Stimulated activated naive B cell treated with anti-CD40 and anti-IgM and Interleukin-4, amounts not matched to agents 10 μg/mL and 1 μg/mL and 100 μg/mL, for 72 hours (primary cell): ENCODE results near the gene PLEKHG3.

Experiments used
- ATAC-seq, 2 donors: fragments of 150-1000 bp; cut with Tn5 transposase; replicated peaks; 2 replicates each; pipeline ENCODE4 v1.10.0; 2021; ENCODE audit warnings: moderate library complexity in 1 of 2
- DNase-seq: peaks from one replicate; pipeline ENCODE4 v3.0.0; 2021
- H3K27ac Mint-ChIP-seq: one replicate; pipeline ENCODE4 v1.8.0; 2022; ENCODE audit warnings: mild to moderate bottlenecking, mixed read lengths
- H3K27me3 Mint-ChIP-seq, 2 donors: one replicate each; pipeline ENCODE4 v1.8.0; 2022; ENCODE audit warnings: mixed read lengths in 2 of 2
- H3K36me3 Mint-ChIP-seq, 2 donors: one replicate each; pipeline ENCODE4 v1.8.0; 2022; ENCODE audit warnings: mixed read lengths in 2 of 2, mild to moderate bottlenecking in 1 of 2
- H3K4me1 Mint-ChIP-seq, 2 donors: one replicate each; pipeline ENCODE4 v1.8.0; 2022; ENCODE audit warnings: mixed read lengths in 2 of 2, mild to moderate bottlenecking in 1 of 2
- H3K4me3 Mint-ChIP-seq, 2 donors: one replicate each; pipeline ENCODE4 v1.8.0; 2022; ENCODE audit warnings: mild to moderate bottlenecking in 2 of 2, mixed read lengths in 2 of 2, moderate library complexity in 1 of 2
- H3K9me3 Mint-ChIP-seq, 2 donors: one replicate each; pipeline ENCODE4 v1.8.0; 2022; ENCODE audit warnings: mixed read lengths in 2 of 2, mild to moderate bottlenecking in 1 of 2

The PLEKHG3 gene

DNA sequence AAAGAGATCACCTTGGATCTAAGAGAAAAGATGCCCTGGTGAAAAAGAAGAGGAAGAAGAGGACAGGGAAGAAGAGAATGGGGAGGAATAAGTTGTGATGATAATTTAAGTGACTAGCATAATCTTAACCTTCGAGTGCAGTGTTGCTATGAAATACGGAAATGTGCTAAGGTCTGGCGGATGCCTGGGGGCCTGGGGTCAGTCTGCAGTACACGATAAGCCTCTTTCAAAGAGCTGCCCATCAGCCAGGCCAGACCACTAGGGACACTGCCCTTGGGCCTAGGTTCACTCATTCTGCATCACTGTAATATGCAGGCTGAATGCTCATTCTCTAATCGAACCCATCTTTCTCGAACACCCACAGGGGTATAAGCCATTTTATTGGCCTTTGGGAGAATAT lies 83.4 kb downstream of the PLEKHG3 start:
- Mint-ChIP-seq H3K9me3 (no peaks in the 10 kb centered on the region), H3K36me3 (no peaks in the 10 kb centered on the region), H3K4me1 (no peaks in the 10 kb centered on the region), H3K4me3 (no peak overlapping the region), H3K27ac (no peak overlapping the region), H3K27me3 (peaks cover 0 to 10% of the 10 kb centered on the region in 2 donors)
- DNase-seq (no peak), ATAC-seq (no peak)

DNA sequence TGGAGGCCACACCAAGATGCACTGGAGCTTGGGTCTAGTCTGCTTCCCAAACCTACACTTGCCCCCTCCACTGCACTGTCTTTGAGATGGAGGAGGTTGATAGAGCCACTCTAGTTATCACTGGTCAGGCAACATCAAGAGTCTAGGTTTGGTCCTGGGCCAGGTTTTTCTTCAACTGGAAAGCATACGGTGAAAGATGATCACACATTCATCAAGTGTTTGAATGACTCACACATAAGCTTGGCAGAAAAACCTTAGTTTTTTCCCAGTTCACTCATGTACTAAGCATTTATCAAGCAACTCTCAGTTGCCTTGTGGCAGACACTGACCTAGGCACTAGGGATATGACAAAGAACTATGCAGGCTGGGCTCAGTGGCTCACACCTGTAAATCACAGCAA lies 84.5 kb downstream of the PLEKHG3 start:
- H3K36me3 Mint-ChIP-seq, result no peaks in the 10 kb centered on the region
- no peak for DNase-seq
- peaks cover 0 to 10% of the 10 kb centered on the region in 2 donors for H3K27me3 Mint-ChIP-seq
- H3K27ac Mint-ChIP-seq, result no peak overlapping the region
- no peaks in the 10 kb centered on the region for H3K4me1 Mint-ChIP-seq
- no peak for ATAC-seq
- no peaks in the 10 kb centered on the region for H3K9me3 Mint-ChIP-seq
- H3K4me3 Mint-ChIP-seq, result no peak overlapping the region

DNA sequence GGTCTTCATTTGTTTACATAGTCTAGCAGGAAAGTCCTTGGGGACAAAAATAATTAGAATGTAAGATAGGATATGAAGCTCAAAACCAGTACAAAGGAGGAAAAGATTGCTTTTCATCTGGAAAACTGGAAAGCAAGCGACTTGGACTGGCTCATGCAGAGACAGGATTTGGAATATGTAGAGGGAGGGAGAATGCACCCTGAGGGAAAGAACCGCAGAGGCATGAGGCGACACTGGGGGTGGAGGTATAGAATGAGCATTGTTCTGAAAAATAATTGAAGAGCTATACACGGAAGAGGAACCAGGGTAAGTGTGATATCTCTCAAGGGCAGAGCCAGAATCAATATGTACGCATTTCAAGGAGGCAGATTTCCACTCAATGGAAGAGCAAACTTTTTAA lies 85.5 kb downstream of the PLEKHG3 start:
- Mint-ChIP-seq H3K4me1 (no peaks in the 10 kb centered on the region), H3K27ac (no peak overlapping the region), H3K36me3 (no peaks in the 10 kb centered on the region), H3K9me3 (no peaks in the 10 kb centered on the region), H3K27me3 (peaks cover 0 to 10% of the 10 kb centered on the region in 2 donors), H3K4me3 (no peak overlapping the region)
- DNase-seq (no peak), ATAC-seq (no peak)

DNA sequence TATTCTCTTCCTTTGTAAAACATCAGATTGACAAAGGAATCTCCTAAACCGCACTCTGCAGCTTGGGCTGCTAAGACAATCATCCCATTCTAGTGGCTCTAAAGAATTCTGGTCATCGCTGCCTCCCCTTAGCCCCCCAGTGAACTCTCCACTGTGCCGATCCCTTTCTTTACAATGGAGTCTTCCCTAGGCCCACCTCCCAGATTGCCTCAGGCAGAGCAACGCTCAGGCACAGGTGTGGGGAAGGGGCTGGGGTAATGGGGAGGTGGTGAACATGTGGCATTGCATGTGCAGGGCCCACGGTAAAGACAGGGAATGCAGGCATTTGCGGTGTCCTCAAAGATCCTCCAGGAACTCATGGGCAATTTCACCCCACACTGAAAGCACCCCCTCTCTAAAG lies 86.3 kb downstream of the PLEKHG3 start:
- Mint-ChIP-seq H3K4me1 (no peaks in the 10 kb centered on the region), H3K27ac (no peak overlapping the region), H3K4me3 (no peak overlapping the region), H3K27me3 (peaks cover 2 to 10% of the 10 kb centered on the region in 2 donors), H3K9me3 (no peaks in the 10 kb centered on the region), H3K36me3 (no peaks in the 10 kb centered on the region)
- ATAC-seq, result no peak
- no peak for DNase-seq

DNA sequence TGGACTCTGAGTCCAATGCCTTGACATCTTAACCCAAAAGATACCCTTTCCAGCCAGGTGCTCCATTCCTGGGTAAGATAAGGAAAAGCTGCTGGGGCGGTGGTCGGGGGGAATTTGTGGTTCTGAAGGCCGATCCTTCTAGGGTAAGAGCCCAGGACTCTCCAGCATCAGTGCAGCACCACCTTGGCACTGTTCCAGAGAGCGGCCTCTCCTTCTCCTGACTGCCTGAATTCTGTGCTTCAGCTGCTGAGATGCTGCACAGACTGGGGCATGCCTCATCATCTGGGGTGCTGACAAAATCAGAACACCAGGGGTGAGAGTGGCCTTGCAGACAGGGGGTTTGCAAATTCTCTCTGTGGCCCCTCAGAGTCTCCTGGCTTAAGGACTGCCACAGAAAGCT lies 88.0 kb downstream of the PLEKHG3 start:
- Mint-ChIP-seq H3K4me3 (no peak overlapping the region), H3K27ac (no peak overlapping the region), H3K36me3 (no peaks in the 10 kb centered on the region), H3K9me3 (no peaks in the 10 kb centered on the region), H3K4me1 (no peaks in the 10 kb centered on the region), H3K27me3 (peaks cover 2 to 4% of the 10 kb centered on the region in 2 donors)
- no peak for ATAC-seq
- DNase-seq, result no peak

DNA sequence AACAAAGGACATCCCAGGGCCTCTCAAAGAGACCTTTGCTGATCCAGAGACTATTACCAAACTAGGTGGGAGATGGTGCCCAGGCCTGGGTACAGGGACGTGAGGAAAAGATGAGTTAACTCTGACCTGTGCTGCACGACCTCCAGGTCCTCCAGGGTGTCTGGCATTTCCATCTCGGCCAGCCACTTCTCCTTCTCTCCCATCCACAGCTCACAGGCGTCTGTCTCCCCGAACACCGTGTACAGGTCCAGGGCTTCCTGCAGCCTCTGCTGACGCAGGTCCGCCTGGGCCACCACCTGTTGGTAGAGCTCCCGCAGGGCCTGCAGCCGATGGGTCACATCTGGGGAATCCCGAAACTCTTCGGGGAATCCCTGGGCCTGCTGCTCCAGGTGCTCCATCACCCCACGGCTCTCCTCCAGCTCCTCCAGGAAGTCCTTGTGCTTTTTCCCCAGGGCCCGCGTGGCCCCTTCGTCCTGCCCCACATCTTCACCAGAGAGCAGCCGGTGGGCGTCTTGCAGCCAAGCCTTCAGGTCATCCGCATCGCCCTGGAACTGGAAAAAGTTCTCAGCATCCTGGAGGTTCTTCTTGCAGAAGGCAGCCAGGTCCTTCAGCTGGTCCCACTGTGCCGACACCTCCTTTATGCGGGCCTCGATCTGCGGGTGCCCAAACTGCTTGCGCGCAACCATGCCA lies 88.8 kb downstream of the PLEKHG3 start:
- ATAC-seq (no peak), DNase-seq (no peak)
- Mint-ChIP-seq H3K4me1 (no peaks in the 10 kb centered on the region), H3K9me3 (no peaks in the 10 kb centered on the region), H3K4me3 (no peak overlapping the region), H3K27ac (no peak overlapping the region), H3K36me3 (no peaks in the 10 kb centered on the region), H3K27me3 (peaks cover 0 to 4% of the 10 kb centered on the region in 2 donors)

DNA sequence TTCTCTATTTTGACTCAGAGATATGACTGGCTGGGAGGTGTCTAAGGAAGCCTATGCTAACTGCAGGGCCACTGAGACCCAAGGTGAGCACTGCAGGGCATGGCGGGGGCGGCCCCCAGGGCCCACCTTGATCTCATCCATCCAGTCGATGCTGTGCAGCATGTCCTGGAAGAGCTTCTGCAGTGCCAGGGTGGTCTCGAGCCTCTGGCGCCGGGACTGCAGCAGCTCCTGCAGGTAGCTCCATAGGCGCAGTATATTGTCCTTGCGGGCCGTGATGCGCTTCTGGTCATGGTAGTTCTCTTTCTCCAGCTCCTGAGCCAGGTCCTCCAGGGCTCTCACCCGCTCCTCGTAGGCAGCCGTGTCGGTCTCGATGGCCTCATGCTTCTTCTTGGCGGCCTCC lies 91.0 kb downstream of the PLEKHG3 start:
- H3K4me1 Mint-ChIP-seq, result no peaks in the 10 kb centered on the region
- no peak overlapping the region for H3K27ac Mint-ChIP-seq
- H3K9me3 Mint-ChIP-seq, result no peaks in the 10 kb centered on the region

DNA sequence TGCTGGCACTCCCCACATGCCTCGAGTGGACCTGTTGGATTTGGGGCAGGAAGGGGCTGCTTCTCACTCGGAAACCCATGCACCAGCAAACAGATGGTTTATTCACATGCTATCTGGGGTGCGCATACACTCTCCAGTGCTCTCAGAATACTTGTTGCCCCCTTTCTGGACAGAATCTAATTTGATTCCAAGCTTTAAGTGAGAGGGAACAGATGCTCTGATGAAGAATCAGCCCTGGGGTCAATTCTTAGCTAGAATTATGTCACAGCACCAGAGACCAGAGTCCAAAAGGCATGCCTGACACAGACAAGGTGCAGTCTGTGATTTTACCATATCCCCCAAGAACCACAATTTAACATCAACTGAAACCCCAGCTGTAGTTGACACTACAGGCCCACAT lies 91.7 kb downstream of the PLEKHG3 start:
- Mint-ChIP-seq H3K9me3 (no peaks in the 10 kb centered on the region), H3K36me3 (no peaks in the 10 kb centered on the region), H3K27ac (no peak overlapping the region), H3K4me3 (no peak overlapping the region), H3K27me3 (peaks cover 0 to 4% of the 10 kb centered on the region in 2 donors), H3K4me1 (no peaks in the 10 kb centered on the region)
- DNase-seq, result no peak
- no peak for ATAC-seq

More for the DNA sequence above, 91.0 kb downstream of the PLEKHG3 start:
- H3K36me3 Mint-ChIP-seq, result no peaks in the 10 kb centered on the region
- H3K4me3 Mint-ChIP-seq, result no peak overlapping the region
- DNase-seq, result no peak
- peaks cover 0 to 4% of the 10 kb centered on the region in 2 donors for H3K27me3 Mint-ChIP-seq
- ATAC-seq, result no peak

DNA sequence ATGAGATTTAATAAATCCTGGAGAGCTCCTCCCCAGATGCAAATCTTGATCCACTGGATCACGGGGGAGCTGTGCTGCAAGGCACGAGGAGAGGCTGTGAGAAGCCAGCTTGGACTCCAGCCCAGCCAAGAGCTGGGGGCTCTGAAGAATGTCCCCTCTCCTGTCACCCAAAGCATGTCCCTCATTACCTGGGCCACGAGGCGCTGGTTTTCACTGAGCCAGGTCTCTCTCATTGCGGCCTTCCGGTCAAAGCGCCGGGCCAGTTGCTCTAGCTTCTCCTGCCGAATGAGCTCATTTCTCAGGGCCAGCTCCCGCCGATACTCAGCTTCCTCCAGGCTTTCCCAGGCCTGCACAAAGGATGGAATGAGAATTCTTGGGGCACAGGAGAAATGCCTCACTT lies 92.1 kb downstream of the PLEKHG3 start:
- H3K36me3 Mint-ChIP-seq, result no peaks in the 10 kb centered on the region
- DNase-seq, result no peak
- no peaks in the 10 kb centered on the region for H3K9me3 Mint-ChIP-seq
- ATAC-seq, result no peak
- no peak overlapping the region for H3K4me3 Mint-ChIP-seq
- no peaks in the 10 kb centered on the region for H3K4me1 Mint-ChIP-seq
- H3K27me3 Mint-ChIP-seq, result peaks cover 4% of the 10 kb centered on the region in 2 donors
- H3K27ac Mint-ChIP-seq, result no peak overlapping the region

DNA sequence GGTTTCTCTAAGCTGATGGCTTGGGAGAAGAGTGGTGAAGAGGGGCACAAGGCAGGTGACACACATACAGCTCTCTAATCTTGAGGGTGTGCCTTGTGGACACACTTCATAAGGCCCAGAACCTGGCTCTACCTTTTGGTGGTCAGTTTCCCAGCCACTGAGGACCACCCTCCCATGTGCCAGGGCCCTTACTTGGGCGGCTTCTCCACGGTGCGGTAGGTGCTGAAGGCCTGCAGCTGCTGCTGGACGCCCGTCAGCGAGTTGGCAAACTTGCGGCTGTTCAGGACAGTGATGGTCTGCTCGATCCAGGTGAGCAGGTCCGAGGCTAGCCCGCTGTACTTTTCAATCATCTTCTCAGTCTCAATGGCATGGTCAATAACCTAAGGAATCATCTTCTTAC lies 95.3 kb downstream of the PLEKHG3 start:
- peaks cover 6 to 7% of the 10 kb centered on the region in 2 donors for H3K27me3 Mint-ChIP-seq
- H3K27ac Mint-ChIP-seq, result no peak overlapping the region
- H3K4me3 Mint-ChIP-seq, result no peak overlapping the region
- no peaks in the 10 kb centered on the region for H3K9me3 Mint-ChIP-seq
- H3K4me1 Mint-ChIP-seq, result no peaks in the 10 kb centered on the region
- H3K36me3 Mint-ChIP-seq, result no peaks in the 10 kb centered on the region
- no peak for DNase-seq
- no peak for ATAC-seq
